GM19438 (cell line): Measurements from ENCODE around the gene SLC4A4.

Source experiments
- ATAC-seq: cut with Tn5 transposase; IDR thresholded peaks from one replicate; pipeline ENCODE4 v1.9.1; 2021; ENCODE audit warnings: low read depth; ENCODE audit not compliant: unreplicated experiment

Gene SLC4A4

DNA sequence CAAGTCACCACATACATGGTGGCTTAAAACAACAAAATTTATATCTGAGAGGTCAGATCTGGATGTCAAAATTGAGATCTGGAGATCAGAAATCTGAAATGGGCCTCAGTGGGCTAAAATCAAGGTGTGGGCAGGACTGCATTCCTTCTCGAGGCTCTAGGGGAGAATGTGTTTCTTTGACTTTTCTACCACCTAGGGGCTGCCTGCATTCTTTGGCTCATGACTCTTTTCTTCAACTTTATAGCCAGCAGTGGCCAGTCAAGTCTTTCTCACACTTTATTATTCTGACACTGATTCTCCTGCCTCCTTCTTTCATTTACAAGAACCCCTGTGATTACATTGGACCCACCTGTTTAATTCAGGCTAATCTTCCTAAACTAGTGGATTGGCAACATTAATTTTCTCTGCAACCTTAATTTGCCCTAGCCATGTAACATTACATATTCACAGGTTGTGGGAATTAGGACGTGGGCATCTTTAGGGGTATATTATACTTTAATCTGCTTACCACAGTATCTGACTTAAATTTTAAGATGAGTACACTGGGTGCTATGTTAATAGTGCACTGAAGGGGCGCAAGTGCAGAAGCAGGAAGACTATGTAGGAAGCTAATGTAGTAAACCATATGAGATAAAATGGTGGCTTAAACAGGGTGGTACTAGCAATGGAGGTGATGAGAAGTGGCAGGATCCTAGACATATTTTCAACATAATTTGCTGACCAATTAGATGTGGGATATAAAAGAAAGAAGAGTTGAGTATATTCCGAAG, 188.0 kb downstream of the SLC4A4 start:
- no peak for ATAC-seq

DNA sequence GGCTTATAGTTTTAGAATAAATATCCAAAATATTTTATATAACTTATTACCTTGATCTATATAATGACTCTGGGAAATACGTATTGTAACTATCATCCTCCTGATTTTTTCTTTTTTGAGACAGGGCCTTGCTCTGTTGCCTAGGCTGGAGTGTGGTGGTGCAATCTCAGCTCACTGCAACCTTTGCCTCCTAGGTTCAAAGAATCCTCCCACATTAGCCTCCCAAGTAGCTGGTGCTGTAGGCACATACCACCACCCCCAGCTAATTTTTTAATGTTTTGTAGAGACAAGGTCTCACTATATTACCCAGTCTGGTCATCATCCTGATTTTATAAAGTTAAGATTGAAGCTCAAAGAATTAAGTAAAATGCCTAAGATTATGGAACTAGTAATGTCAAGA, 193.6 kb downstream of the SLC4A4 start:
- ATAC-seq: no peak

DNA sequence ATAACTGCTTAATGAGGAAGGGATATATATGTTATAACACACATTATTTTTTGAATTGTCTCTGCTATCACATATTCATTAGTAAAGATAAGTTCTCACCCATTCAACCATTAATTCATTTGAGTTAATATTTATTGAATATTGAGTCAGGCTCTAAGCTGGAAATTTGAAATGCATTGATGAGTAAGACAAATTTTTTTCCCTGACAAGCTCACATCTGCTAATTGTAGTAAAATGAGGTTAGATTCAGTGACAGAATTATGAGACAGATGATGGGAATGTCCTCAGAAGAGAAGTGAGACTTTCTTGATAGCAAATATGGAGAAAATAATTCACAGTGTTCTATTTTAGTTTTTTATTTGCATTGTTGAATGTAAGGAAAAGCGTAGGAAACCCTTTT, 194.3 kb downstream of the SLC4A4 start:
- no peak for ATAC-seq

DNA sequence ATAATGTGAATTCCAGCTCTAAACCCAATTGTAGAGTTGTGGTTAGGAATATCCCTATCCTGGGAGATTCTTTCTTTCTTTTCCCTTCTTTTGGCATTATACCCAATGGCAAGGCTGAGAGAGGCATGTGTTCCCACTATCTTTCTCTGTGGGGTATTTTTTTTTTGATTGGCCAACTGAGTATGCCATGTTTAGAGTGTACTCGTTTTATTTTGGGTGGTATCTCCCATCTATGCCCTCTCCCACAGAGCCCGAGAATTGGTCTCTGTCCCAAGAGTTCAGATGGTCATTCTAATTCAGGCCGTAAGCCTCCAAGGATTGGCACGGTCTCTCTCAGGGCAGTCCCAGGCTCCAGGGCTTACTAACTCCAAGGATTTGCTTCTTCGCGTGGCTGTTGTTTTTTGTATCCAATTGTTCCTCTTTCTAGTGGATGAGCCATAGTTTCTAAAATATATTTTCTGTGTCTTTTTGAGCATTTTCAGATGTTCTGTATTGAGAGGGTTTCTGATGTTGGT, 198.8 kb downstream of the SLC4A4 start:
- ATAC-seq: no peak

DNA sequence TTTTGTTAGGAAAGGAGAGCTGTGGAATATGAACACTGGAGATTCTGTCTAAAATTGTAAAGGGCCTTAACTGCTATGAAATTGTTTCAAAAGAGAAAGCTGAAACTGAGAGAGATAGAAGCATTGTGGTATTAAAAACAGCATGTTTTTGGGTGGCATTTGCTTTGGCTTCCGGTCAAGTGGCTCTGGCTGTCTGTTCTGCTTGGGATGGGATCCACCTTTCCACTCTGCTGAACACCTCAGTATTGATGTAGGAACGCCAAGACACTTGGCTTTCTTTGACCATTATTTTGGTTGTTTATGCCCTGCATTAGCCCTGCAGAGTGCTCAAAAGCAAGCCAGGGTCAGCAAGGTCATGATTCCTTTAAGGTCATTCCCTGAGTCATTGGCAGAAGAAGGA, 199.7 kb downstream of the SLC4A4 start:
- no peak for ATAC-seq

DNA sequence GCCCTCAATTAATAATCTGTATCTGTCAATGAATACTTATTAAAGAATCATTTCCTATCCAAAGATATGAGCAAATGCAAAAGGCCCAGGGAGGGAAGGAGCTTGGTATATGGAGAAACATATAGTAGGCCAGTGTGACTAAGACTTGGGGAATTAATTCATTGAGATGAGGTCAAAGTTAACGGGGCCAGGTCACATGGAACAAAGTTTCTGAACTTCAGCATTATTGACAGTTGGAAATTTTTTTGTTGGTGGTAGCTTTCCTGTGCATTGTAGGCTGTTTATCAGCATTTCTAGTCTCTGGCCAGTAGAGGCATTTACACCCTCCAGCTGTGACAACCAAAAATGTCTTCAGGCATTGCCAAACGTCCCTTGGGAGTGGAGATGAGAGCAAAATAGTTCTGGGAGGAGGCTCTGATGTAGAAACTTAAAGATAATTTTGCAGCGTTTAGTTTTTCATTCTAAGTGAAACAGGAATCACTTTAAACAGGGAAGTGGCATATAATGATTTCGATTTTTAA, 202.0 kb downstream of the SLC4A4 start:
- ATAC-seq: no peak

DNA sequence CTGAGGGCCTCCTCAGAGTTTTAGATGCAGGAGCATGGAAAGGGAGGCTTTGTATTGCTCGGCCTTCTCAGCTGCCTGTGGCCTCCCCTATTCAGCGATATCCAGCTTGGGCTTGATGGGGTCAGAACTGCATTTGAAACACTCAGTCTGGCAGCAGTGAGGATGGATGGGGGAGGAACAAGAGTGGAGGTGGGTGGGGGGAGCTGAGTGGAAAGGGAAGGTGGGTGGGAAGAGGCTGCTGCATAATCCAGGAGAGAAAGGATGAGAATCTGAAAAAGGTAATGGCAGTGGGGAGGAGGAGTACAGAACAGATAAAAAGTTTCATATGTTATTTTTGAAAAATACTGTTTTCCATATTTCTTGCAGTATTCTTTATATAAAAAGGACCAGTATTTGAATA, 202.7 kb downstream of the SLC4A4 start:
- ATAC-seq: no peak

DNA sequence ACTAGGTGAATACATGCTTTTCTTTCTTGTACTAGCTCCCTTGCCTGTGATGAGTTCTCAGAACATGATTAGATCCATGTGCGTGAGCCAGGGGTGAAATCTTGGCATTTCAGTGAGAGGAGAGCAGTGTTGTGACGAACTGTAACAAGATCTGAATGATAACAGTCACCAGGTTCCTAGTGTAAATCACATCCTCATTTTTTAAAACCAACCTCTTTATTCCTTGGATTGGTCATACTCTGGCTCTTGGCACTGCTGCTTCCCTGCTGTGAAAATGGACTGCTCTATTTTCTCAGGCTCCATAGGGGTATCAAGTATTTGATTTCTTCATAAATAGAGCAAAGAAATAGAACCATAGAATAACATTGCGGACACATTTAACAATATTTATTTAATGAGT, 206.3 kb downstream of the SLC4A4 start:
- ATAC-seq: no peak

DNA sequence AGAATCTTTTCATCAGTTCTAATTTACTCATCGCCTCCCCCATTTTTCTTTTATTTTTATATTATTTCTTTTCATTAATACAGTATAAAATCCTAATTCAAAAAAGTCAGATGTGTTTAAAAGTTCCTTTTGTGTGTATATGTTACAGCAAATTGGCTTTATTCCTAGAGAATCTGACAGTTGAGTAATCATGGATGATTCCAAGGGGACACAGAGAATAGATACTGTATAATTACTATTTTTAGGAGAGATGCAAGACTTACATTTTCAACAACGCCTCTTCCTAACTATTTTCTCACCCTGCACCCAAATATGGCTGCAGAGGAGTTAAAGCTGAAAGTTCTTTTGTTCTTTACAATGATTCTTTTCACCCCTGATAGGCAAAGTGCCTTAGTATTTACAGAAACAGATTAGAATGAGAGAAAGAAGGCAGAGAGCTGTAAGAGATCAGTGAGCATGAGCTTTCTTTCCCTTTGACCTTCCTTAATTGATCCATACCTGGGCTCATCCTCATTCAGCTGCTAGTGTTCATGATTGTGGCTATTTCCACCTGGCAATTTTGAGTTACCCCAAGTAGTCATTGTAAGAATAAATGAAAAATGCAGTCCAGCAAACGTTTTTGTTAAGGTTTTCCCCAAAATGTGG, 210.8 kb downstream of the SLC4A4 start:
- no peak for ATAC-seq

DNA sequence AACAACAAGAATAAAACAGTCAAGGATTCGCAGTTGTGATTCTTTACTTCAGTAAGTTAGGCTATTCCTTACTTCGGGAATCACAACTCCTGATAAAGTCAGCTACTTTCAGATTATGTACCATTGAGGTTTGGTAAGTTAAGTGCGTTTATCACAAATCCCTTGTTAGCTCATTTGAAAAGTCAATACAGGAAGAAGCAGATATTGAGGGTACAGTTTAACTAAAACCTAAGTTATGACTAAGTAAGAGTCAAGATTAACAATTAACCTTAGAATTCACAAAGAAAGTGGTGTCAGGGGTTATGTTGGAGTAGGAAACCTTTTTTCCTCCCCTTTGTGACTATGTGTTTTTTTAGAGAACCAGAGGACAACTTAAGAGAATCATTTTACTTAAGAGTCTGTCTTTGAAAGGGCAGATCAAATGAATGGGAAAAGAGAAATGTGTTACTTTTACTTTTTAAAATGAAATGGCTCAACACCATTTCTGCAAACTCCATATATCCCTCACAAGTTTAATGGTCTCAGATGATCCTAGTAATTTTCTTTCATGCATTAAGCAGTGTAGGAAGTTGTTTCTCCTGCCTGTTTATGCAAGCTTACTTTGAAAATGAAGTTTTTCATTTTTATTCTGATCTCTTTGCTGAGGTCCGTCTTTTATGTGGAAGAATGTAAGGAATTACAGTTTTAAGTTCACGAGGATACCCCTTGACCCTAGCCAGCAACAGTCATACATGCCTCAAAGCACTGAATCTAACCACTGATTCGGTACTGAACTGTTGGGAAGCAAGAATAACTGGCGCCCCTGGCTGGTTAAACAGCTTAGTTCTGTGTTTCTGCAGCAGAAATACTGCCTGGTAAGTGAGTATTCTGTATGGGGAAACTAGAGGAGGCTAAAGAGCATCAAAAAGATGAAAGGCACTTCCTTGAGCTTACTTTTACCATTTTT, 211.7 kb downstream of the SLC4A4 start:
- no peak for ATAC-seq

DNA sequence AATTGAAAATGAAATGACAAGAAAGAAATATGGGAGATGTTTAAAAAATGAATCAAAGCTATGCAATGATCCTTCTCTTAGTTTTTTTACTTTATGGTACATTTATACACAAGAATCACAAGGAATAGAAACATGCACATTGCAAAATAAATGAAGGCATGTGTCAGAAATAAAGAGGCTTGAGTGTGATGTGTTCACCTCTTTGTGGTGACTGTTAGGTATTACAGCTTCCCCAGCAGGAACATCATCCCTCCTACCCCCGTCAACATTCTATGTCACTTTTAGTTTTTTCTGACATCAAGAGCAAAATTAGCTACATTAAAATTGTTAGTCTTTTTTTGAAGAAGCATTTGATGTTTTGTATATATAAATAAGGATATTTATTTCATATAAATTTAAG, 214.8 kb downstream of the SLC4A4 start:
- no peak for ATAC-seq

DNA sequence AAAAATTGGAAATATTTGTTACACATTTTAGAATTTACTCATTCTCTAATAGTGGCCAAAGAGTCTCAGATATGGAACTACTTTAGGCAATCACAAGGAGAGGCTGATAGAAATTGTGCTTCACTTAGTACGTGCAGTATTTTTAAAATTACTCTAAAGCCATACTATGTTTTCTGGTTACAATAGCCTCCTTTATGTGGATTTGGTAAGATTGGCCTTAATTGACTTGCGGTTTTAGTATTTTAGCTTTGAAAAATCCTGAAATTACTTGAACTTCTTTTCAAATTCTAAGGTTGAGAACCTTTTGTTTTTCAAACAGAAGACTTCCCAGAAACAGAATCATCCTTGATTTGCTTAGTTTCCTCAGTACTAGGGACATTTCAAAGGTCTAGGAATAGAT, 215.2 kb downstream of the SLC4A4 start:
- no peak for ATAC-seq

DNA sequence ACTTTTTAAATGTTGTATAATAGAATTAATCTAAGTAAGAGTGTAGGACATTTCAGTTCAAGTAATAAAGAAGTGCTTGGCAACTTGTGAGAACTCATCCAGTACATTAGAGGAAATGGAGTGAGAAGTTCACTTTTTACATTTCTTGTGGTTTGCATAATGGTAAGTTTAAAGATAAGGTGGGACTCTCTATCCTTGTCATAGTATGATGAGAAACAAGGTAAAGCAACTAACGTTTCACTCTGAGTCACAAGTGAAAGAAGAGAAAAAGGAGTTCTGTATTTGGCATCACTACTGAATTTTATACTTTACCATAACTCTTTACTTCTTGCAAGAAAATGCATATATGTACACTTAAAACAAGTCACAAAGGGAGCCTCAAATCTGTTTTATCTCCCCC, 219.4 kb downstream of the SLC4A4 start:
- peak; percentile 84 for ATAC-seq

DNA sequence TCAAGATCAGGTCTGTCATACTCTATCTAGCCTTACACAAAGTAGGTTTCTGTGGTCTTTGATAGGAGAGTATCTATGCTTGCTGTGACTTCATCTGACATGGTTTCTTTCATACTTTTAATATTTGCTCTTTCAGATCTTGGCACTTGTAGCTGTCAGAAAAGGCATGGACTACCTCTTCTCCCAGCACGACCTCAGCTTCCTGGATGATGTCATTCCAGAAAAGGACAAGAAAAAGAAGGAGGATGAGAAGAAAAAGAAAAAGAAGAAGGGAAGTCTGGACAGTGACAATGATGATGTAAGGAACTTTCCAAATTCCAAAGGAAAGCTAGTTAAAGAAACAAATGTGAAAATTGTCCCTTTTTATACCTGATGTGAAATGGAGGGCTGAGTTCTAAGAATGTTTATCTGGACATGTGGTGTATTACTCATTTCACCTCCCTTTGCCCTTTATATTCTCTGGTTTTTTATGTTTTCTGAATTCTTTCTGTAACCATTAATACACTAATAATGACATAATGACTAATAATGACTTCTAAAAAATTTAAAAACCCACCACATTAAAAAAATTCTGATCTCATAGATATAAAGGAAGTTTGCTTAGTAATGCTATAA, 221.2 kb downstream of the SLC4A4 start:
- ATAC-seq: no peak

DNA sequence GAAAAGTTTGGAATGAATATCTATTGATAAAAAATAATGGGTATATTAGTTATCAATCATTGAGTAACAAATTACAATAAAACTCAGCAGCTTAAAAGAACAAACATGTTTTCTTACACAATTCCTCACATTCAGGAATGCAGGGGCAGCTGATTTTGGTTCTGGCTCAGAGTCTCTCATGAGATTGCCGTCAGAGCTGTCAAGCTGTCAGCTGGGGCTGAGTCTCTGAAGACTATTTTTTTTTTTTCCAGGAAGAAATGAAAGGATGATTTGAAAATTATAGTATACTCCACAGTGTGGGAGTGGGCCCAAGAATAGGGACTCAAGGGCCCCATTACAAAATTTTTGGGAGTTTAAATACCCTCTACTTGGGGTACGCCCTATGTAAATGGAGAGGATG, 226.0 kb downstream of the SLC4A4 start:
- ATAC-seq: no peak

DNA sequence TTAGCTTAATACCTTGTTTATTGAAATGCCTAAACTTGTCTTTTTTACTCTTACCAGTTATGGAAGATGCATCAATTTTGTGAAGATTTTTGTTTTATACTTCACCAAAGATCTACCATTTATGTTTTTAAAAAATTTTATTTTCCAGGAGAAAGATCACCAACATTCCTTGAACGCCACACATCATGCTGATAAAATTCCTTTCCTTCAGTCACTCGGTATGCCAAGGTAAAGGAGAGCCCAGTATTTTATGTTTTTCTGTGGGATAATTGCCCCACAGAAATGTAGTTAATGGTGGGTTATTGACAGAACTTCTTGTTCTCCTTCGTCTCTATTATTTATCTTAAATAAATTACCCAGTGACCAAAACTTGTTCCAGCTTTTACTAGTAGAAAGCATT, 228.0 kb downstream of the SLC4A4 start:
- ATAC-seq: no peak

DNA sequence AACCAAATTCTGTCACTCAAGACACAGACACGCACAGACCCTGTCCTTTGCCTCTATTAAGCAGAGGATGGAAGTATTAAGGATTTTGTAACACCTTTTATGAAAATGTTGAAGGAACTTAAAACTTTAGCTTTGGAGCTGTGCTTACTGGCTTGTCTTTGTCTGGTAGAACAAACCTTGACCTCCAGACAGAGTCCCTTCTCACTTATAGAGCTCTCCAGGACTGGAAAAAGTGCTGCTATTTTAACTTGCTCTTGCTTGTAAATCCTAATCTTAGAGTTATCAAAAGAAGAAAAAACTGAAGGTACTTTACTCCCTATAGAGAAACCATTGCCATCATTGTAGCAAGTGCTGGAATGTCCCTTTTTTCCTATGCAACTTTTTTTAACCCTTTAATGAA, 229.3 kb downstream of the SLC4A4 start:
- ATAC-seq: no peak

DNA sequence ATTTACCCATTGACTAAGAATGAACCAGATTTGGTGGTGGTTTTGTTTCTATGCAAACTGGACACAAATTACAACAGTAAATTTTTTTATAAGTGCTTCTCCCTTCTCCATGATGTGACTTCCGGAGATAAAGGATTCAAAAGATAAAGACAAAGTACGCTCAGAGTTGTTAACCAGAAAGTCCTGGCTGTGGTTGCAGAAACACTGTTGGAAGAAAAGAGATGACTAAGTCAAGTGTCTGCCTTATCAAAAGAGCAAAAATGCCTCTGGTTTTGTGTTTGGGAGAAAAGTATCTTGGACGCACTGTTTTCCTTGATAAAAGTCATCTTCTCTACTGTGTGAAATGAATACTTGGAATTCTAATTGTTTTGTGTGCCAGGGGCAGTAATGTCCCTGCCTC, 231.7 kb downstream of the SLC4A4 start:
- no peak for ATAC-seq

DNA sequence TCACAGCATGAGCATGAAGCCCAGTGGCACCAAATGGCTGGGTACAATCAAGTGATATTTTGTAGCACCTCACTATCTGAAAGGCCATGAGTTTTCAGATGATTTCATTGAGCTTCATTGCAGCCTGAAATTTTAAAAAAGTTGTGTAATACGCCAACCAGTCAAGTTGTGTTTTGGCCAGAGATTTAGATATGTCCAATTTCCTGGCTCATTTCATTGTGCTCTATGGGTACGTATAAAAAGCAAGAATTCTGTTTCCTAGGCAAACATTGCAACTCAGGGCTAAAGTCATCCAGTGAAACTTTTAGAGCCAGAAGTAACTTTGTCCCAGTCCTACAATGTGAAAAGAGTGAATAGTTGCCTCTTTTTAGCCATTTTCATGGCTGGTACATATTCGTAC, 232.5 kb downstream of the SLC4A4 start:
- ATAC-seq: no peak

DNA sequence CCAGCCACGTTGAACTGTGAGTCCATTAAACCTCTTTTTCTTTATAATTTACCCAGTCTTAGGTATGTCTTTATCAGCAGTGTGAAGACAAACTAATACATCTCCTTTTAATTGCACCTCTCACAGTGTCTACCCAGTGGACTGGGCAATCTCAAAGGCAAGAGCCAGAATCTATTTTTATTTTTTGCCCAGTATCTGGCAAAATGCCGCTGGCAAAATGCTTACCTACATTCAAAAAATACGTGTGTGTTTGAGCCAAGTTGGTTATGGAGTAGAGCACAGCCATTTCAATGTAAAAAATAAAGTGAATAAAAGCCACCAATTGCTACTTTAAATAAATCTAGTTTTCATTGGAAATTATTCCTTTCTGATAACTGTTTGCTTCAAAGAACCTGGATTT, 245.2 kb downstream of the SLC4A4 start:
- ATAC-seq: no peak
